Loucy (cell line): ENCODE results near the gene JAG1.

ENCODE experiments used
- H2AFZ ChIP-seq: fragments of 200-600 bp; sonication (generic); 2 replicates; pipeline ENCODE4 v1.6.0; 2016; ENCODE audit warnings: antibody characterized with exemption, mild to moderate bottlenecking, low read length, moderate library complexity
- H3F3A ChIP-seq: fragments of 200-600 bp; 2 replicates; pipeline ENCODE4 v1.6.0; 2016; ENCODE audit warnings: antibody characterized with exemption, low read depth, mild to moderate bottlenecking
- H3K27me3 ChIP-seq: fragments of 200-600 bp; sonication (generic); 2 replicates; pipeline ENCODE4 v1.6.1; 2014; ENCODE audit warnings: low read length, mild to moderate bottlenecking; ENCODE audit not compliant: insufficient read depth, poor library complexity, severe bottlenecking
- H3K36me3 ChIP-seq: fragments of 200-600 bp; sonication (generic); 2 replicates; pipeline ENCODE4 v1.6.1; 2016; ENCODE audit warnings: low read length; ENCODE audit not compliant: insufficient read depth
- H3K4me1 ChIP-seq: fragments of 200-600 bp; sonication (generic); 2 replicates; pipeline ENCODE4 v1.5.1; 2014; ENCODE audit warnings: low read length, mild to moderate bottlenecking; ENCODE audit not compliant: insufficient read depth, poor library complexity, severe bottlenecking
- H3K4me2 ChIP-seq: fragments of 200-600 bp; sonication (generic); 2 replicates; pipeline ENCODE4 v1.6.0; 2014; ENCODE audit warnings: antibody characterized with exemption, low read length, low read depth, mild to moderate bottlenecking; ENCODE audit not compliant: poor library complexity, severe bottlenecking
- H3K4me3 ChIP-seq: fragments of 200-600 bp; sonication (generic); 2 replicates; pipeline ENCODE4 v1.5.1; 2014; ENCODE audit warnings: low read length, mild to moderate bottlenecking, mixed read lengths; ENCODE audit not compliant: poor library complexity, severe bottlenecking
- H3K79me2 ChIP-seq: fragments of 200-600 bp; sonication (generic); 2 replicates; pipeline ENCODE4 v1.6.1; 2014; ENCODE audit warnings: low read length; ENCODE audit not compliant: insufficient read depth
- H3K9ac ChIP-seq: fragments of 200-600 bp; sonication (generic); 2 replicates; pipeline ENCODE4 v1.6.0; 2014; ENCODE audit warnings: mild to moderate bottlenecking, low read depth, low read length, moderate library complexity; ENCODE audit not compliant: poor library complexity, severe bottlenecking
- H3K9me2 ChIP-seq: fragments of 200-600 bp; sonication (generic); replicated peaks from 2 replicates; pipeline ENCODE4 v1.6.1; 2016; ENCODE audit warnings: low read depth, low read length, mixed read lengths
- H3K9me3 ChIP-seq: fragments of 200-600 bp; sonication (generic); 2 replicates; pipeline ENCODE4 v1.6.1; 2014; ENCODE audit warnings: mild to moderate bottlenecking, antibody characterized with exemption, low read length, low read depth; ENCODE audit not compliant: insufficient read depth
- H4K20me1 ChIP-seq: fragments of 200-600 bp; sonication (generic); 2 replicates; pipeline ENCODE4 v1.6.0; 2014; ENCODE audit warnings: antibody characterized with exemption, low read length, mild to moderate bottlenecking; ENCODE audit not compliant: insufficient read depth, poor library complexity, severe bottlenecking
- CTCF ChIP-seq: fragments of 200-600 bp; sonication (generic); conservative IDR thresholded peaks from 2 replicates; pipeline ENCODE4 v1.5.1; 2014; ENCODE audit warnings: mild to moderate bottlenecking, antibody characterized with exemption, low read length
- EZH2phosphoT487 ChIP-seq: fragments of 200-600 bp; IDR thresholded peaks from 2 replicates; pipeline ENCODE4 v1.6.1; 2018; ENCODE audit warnings: antibody characterized with exemption, mild to moderate bottlenecking, moderate library complexity, borderline replicate concordance

The JAG1 gene

DNA sequence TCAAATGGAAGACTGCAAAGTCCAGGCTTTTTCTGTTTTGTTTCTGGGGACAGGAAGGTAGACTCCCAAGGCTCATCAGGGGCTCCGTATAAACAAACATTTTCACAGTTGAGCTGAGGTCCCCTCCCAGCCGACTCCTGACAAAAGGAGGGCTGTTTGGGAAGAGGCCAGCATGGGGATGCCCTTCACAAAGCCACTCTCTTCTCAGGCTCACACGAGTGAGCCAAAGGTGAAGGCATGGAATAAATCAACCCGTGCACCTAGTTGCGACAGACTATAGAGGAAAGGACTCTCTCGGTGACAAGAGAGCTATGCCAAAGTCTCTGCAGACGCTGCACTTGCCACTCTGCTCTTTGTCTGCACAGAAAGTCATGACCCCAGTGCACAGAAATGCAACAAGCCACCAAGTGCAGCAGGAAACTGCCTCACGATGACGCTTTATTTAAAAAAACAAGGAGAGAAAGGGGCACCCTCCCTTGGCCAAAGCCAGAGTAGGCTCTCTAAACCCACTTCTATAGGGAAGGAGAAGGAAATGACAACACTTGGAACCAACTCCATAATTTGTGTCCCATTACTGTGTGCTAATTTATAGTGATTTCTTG is 21.0 kb downstream of the JAG1 start:
- Histone ChIP-seq H4K20me1 (no peaks in the 10 kb centered on the region), H3K4me1 (no peaks in the 10 kb centered on the region), H3K9me3 (no peaks in the 10 kb centered on the region), H3K4me3 (no peak overlapping the region), H3K4me2 (no peak overlapping the region), H3K27me3 (no peaks in the 10 kb centered on the region), H3K79me2 (no peaks in the 10 kb centered on the region), H3K9ac (no peak overlapping the region), H3K36me3 (no peaks in the 10 kb centered on the region), H3F3A (no peaks in the 10 kb centered on the region), H2AFZ (no peak overlapping the region), H3K9me2 (no peaks in the 10 kb centered on the region)
- no peak for TF ChIP-seq EZH2phosphoT487

DNA sequence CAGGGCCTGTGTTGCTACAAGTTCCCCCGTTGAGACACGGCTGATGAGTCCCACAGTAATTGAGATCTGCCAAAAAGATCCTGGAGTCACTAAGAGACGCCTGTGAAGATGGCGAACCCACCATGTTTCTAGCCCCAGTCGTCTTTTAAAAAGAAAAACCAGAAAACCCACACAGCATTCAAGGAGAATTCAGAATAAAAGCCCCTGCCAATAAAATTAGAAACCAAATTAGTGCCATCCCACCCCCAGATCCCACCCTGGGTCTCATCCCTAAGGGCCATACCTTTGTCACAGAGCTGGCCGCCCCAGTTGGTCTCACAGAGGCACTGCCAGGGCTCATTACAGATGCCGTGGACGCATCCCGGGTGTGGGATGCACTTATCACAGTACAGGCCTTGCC is 21.6 kb downstream of the JAG1 start:
- Histone ChIP-seq H3K4me1 (no peaks in the 10 kb centered on the region), H3K9me3 (no peaks in the 10 kb centered on the region), H3K4me2 (no peak overlapping the region), H4K20me1 (no peaks in the 10 kb centered on the region), H3F3A (no peaks in the 10 kb centered on the region), H3K27me3 (no peaks in the 10 kb centered on the region), H3K4me3 (no peak overlapping the region), H2AFZ (no peak overlapping the region), H3K9me2 (no peaks in the 10 kb centered on the region), H3K79me2 (no peaks in the 10 kb centered on the region), H3K36me3 (no peaks in the 10 kb centered on the region), H3K9ac (no peak overlapping the region)
- TF ChIP-seq CTCF (no peak), EZH2phosphoT487 (no peak)

GRCh38 chr20:10651227-10651990 is 22.4 kb downstream of the JAG1 start:
- Histone ChIP-seq H4K20me1 (no peaks in the 10 kb centered on the region), H3K4me1 (no peaks in the 10 kb centered on the region), H3K9me3 (no peaks in the 10 kb centered on the region), H3K9ac (no peak overlapping the region), H3F3A (no peaks in the 10 kb centered on the region), H3K4me2 (no peak overlapping the region), H3K36me3 (no peaks in the 10 kb centered on the region), H2AFZ (no peak overlapping the region), H3K9me2 (no peaks in the 10 kb centered on the region), H3K4me3 (no peak overlapping the region), H3K79me2 (no peaks in the 10 kb centered on the region), H3K27me3 (no peaks in the 10 kb centered on the region)
- TF ChIP-seq CTCF, result no peak
- no peak for TF ChIP-seq EZH2phosphoT487
